HG03103 (cell line): Measurements from ENCODE around the gene NINJ1.

Source experiments
- ATAC-seq: cut with Tn5 transposase; IDR thresholded peaks from one replicate; pipeline ENCODE4 v1.9.1; 2021; ENCODE audit warnings: low read depth; ENCODE audit not compliant: unreplicated experiment

Gene NINJ1

GRCh38 chr9:93134015-93134739, at the start of gene NINJ1:
NINJ1 (minus strand) TSS chr9:93134251; CDS start chr9:93134217, 34 bp downstream.
- ATAC-seq, result peak; percentile 56

- no peak for ATAC-seq
Observed at GRCh38 chr9:93183131-93183662, 49.1 kb upstream of the NINJ1 start.

DNA sequence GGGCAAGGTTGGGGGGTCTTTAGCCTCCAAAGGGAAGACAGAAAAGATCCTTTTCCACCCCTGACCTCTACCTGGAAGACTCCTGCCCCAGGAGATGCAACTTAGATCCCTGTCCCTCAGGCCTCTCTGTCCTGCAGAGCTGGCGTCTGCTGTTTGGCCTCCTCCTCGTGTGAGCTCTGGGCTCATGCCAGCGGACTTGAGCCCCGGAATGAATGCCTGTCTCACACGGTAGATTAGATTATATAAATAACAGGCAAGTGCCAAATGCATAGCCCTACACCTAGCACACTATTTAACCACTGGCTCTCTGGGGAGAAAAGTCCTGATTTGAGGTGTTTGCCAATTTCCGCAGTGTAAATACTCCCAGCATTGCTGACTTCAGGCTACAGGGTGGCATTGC, 48.5 kb upstream of the NINJ1 start:
- ATAC-seq, result no peak

DNA sequence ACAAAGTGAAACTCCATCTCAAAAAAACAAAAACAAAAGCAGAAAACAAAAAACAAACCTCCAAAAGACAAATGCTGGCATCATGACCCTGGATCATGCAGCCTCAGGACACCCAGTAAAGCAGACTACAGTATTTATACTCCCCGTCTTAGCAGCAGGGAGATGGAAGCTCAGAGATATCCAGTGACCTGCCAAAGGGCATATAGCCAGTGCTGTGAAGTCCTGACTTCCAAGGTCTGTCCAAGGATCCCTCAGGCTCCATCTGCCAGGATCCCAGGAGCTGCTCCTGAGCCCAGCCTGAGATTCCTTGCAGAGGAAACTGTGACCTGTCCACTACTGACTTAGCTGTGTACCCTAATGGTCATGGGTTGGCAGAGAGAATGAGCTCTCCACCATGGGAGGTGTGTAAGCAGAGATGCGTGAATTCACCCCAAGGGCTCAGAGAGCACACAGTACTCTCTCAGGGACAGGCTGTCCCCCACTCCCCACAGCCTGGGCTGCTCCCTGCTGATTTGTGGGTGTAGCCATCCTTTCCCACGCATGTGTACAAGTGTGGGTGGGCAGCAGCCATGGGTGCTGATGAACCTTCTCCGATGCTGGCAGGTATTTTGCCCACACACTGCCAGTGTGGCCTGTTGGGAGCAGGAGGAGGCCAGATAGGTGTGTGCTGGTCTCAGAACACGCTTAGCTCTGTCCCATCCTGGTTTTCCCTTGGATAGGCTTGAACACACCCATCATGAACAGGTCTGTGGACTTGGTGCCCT, 47.8 kb upstream of the NINJ1 start:
- no peak for ATAC-seq

GRCh38 chr9:93180938-93181337, 46.9 kb upstream of the NINJ1 start:
- ATAC-seq, result no peak

GRCh38 chr9:93178851-93179786, 45.1 kb upstream of the NINJ1 start:
- ATAC-seq, result no peak

GRCh38 chr9:93177676-93178075, 43.6 kb upstream of the NINJ1 start:
- ATAC-seq, result no peak

DNA sequence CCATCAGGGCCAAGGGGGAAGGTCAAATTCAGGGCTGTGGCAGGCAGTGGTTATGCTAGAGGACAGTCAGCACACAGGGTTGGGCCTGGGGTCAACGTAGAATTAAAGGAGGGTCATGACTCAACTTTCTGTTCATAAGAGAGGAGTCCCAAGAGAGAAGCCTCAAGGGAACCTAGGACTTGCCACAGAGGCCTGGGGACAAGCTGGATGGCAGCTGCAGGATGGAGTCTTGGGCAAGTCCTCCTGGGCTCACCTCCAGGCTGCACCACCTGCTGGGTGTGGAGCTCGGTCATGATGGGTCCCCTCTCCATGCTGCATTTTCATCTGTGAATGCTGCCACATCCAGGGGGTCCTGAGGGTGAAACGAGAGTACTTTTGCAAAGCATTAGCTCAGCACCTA, 40.9 kb upstream of the NINJ1 start:
- no peak for ATAC-seq

DNA sequence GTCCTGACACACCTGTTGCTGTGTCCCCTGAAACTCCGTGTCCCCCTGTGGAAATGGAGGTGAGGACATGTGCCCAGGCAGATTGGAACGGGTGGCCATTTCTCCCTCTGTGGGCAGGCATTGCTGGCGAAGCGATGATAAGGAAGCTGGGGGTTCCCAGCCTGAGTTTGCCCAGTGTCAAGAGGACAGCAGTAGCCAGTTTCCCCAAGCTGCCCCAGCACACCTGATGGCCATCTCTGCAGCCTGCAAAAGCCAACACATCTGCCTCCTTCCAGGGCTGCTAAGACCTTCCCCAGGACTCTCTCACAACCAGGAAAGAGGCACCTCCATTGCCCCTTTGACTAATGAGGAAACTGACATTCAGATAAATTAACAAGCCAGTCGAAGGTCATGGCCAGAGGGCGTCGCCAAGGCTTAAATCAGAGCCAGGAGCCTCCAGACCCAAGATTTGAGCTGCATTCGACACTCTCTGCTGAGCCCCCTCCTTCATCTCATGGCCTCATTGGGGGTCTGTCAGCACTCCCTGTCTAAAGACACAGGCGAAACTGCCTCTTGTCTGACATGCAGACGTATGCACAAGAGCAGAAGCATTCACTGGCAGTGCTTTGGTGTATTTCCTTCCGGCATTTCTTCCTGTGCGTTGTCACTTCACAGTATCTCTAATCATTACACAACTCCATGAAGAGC, 39.5 kb upstream of the NINJ1 start:
- no peak for ATAC-seq

GRCh38 chr9:93172666-93173364, 38.8 kb upstream of the NINJ1 start:
- ATAC-seq, result no peak

GRCh38 chr9:93171261-93171990, 37.4 kb upstream of the NINJ1 start:
- ATAC-seq, result no peak

GRCh38 chr9:93170571-93170970, 36.5 kb upstream of the NINJ1 start:
- ATAC-seq, result no peak

GRCh38 chr9:93169444-93169843, 35.4 kb upstream of the NINJ1 start:
- ATAC-seq, result no peak

GRCh38 chr9:93168581-93168980, 34.5 kb upstream of the NINJ1 start:
- ATAC-seq, result no peak

DNA sequence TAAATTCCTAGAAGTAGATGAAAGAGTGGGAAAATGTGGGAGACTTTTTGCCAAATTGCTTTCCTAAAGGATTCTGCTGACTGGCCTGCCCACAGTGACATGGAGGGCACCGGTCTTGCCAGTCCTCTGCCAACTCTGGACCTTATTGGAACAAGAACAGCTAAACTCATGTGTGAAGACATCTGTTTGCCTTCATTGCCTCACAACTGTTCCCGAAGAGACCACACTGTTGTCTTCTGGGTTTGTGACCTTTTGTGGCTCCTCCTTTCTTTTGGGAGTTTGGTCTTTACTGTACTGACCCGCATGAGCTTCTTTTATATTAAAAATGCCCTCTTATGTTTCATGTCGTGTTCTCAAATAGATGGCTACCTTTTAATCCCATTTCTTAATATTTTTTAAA, 33.8 kb upstream of the NINJ1 start:
- ATAC-seq, result no peak

DNA sequence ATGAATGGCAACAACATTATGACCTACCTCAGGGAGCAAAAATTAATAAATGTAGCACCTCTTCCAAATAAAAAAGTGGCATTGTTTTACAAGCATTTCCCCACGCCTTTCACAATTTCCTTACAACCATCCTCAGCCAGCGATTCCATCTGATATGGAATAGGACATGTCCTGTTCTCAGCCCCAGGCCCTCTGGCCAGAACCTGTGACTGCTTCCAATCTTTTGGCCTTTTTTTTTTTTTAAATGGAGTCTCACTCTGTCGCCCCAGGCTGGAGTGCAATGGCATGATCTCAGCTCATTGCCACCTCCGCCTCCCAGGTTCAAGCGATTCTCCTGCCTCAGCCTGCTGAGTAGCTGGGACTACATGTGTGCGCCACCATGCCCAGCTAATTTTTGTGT, 33.1 kb upstream of the NINJ1 start:
- no peak for ATAC-seq

GRCh38 chr9:93166699-93167098, 32.6 kb upstream of the NINJ1 start:
- ATAC-seq, result no peak

DNA sequence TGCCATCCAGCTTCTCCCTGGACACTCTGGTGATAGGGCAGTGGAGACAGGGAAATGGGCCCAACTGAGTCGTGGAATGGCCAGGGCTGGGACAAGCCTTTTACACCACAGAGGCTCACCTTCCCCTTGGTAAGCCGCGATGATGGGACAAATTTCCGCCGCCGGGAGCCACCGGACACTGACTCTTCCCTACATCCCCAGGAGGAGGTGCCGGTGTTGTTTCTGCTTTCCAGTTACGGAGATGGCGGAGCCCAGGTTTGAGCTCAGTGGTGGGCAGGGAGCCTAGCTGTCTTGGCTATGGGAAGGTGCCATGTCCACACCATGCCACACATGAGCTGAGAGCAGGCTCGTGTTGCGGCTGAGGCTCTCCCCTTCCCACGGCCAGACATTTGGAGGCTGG, 30.0 kb upstream of the NINJ1 start:
- ATAC-seq, result no peak
